Measurements from ENCODE around the gene THSD4. TPM values are rescaled to one million over a fixed set of nuclear protein-coding genes. Genes with fewer than 3 reads are reported as not detected.

The THSD4 gene
- total RNA-seq, 1 donor from 2014 or later = 73.5 TPM

GRCh38 chr15:71290881-71291635, 175.8 kb downstream of the THSD4 start:
- H3K4me3 ChIP-seq (ENCODE audit: low read depth, low read length) = no peak overlapping the region
- no peak for DNase-seq (ENCODE audit: low read depth)

GRCh38 chr15:71291723-71292122, 176.5 kb downstream of the THSD4 start:
- H3K4me3 ChIP-seq (ENCODE audit: low read depth, low read length) = no peak overlapping the region
- DNase-seq (ENCODE audit: low read depth) = no peak
- TF ChIP-seq CTCF (conservative IDR thresholded peaks at IDR 0.05; ENCODE audit: low read depth, low read length) = no peak

More at GRCh38 chr15:71290881-71291635, 175.8 kb downstream of the THSD4 start:
- TF ChIP-seq CTCF (conservative IDR thresholded peaks at IDR 0.05; ENCODE audit: low read depth, low read length) = no peak

DNA sequence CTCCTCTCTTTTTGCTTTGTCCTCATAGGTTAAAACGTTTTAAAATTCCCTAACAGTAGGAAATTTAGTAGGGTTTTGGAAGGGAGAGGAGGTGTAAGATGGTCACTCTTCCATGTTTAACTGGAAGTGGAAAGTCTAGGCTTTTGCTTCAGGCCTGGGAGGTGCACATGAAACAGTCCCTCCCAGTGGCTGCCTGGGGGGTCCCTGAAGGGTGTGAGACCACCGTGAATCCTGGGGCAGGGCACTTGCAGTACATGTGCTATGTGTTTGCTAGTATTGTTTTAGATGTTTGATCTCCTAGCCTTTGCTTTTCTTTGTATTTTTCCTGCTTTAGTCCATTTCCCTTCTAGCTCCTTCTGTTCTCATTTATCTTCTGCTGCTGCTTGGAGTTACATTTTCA, 178.5 kb downstream of the THSD4 start:
- DNase-seq (ENCODE audit: low read depth) = no peak
- no peak for TF ChIP-seq CTCF (conservative IDR thresholded peaks at IDR 0.05; ENCODE audit: low read depth, low read length)
- no peak overlapping the region for H3K4me3 ChIP-seq (ENCODE audit: low read depth, low read length)

GRCh38 chr15:71294251-71294910, 179.1 kb downstream of the THSD4 start:
- DNase-seq (ENCODE audit: low read depth) = peak; percentile 44
- no peak overlapping the region for H3K4me3 ChIP-seq (ENCODE audit: low read depth, low read length)
- no peak for TF ChIP-seq CTCF (conservative IDR thresholded peaks at IDR 0.05; ENCODE audit: low read depth, low read length)

GRCh38 chr15:71294911-71295602, 179.8 kb downstream of the THSD4 start:
- no peak for TF ChIP-seq CTCF (conservative IDR thresholded peaks at IDR 0.05; ENCODE audit: low read depth, low read length)
- peak; percentile 99 for DNase-seq (ENCODE audit: low read depth)
- no peak overlapping the region for H3K4me3 ChIP-seq (ENCODE audit: low read depth, low read length)

DNA sequence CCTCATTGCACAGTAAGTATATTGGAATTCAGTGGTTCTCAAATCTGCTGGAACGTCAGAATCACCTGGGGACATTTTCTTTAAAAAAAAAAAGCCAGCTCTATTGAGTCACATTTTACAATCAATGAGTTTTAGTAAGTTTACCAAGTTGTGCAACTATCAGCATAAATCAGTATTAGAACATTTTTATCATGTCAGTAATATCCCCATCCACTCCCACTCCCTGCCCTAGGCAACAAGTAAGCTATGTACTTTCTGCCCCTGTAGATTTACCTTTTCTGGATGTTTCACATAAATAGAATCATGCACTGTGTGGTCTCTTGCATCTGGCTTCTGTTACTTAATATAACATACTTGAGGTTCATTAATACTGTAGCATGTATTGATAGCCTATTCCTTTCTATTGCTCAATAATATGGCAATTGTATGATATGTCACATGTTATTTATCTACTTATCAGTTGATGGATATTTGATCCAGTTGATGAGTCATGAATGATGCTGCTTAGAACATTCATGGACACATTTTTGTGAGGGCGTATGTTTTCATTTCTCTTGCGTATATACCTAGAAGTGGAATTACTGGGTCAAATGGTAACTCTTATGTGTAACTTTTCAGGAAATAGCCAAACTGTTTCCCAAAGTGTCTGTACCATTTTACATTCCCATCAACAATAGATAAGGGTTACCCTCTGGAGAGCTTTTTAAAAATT, 180.5 kb downstream of the THSD4 start:
- DNase-seq (ENCODE audit: low read depth) = peak; percentile 41
- no peak overlapping the region for H3K4me3 ChIP-seq (ENCODE audit: low read depth, low read length)
- no peak for TF ChIP-seq CTCF (conservative IDR thresholded peaks at IDR 0.05; ENCODE audit: low read depth, low read length)

Measured in epithelial cell of proximal tubule (primary cell).